ENCODE data around the gene P2RY8.
"Not testable (repeated sequence)": the region's sequence is repeated elsewhere in the genome, so short reads cannot be mapped to it uniquely, and the experiment has no call there.

P2RY8 gene

DNA sequence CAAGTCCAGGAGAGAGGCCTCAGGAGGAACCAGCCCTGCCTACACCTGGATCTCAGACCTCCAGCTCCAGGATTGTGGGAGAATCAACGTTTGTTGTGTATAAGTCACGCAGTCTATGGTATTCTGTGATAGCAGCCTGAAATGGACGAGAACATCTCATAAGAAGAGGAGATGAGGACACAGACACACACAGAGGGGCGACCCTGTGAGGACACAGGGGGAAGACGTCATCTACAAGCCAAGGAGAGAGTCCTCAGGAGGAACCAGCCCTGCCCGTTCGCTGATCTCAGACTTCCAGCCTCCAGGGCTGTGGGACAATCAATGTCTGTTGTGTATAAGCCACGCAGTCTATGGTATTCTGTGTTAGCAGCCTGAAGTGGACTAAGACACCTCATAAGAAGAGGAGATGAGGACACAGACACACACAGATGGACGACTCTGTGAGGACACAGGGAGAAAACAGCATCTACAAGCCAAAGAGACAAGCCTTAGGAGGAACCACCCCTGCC, 20.3 kb downstream of the P2RY8 start:
- FAIRE-seq, result no peak

DNA sequence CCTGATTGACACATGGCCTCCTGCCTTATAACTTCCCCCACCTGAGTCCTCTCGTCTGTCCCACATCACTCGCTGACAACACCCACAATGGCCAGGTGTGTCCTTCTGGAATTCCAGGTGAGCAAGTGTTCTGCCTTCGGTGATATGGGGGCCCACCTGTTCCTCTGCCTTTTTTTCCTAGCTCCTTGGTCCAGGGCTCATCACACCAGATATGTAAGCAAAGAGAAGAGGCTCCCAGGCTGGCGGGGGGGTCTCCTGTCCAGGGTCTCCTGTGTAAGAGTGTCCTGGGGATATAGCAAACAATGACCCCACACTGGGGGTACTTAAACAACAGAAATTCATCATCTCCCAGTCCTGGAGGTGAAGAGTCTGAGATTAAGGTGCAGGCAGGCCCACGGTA, 25.2 kb downstream of the P2RY8 start:
- no peak for FAIRE-seq

DNA sequence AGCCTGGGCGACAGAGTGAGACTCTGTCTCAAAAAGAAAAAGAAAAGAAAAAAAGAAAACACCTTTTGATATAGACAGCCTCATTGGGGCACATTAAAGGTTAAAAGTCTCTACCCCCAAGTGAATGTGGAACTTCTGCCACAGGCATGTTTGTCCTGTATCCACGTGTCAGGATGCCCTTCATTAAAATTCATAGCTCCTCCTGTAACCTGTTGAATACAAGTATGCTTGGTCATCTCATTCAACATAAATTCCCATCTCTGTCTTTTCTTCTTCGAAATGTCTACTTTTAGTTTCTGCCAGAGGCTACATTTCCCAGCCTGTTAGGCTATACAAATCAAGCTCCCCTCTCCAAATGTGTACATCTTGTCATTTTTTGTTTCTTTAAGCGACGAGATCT, 25.8 kb downstream of the P2RY8 start:
- FAIRE-seq, result no peak

DNA sequence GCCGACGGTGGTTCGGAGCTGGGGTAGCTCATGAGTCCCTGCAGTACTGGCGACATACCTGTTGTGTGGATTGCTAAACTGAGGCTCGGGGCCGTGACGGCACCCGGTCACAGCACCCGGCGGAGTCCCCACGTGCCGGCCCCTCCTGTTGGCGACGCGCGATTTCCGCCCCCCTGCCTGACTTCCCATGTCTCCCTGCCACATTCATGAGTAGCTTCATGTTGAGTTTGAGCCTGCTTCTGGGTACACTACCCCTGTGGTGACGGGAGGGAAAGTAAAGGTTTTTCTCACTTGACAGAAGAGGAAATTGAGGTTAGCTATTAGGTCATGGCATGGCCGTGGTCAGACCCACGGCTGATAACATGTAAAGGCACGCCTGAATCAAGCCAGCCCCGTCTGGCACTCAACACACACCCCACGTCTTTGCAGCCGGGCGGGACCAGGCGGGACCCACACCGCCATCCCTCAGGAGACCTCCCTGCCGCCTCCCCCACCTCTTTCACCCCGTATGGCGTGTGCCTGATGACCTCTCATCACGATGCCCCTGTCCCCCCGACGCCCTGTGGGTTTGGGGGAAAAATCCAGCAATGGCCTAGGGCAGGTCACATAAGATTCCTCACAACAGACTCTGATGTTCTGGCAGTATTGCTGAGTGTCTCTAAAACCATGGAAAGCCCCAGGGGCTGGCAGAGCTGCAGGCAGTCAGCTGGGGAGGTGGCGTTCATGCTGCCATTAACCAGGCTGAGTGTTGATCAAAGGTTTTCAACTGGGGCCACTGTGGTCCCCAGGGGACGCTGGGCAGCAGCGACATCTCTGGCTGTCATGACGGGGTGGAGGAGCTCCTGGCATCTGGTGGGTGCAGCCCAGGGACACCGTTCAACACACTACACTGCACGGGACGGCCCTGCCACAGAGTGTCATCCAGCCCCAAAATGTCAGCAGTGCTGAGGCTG, 29.2 kb downstream of the P2RY8 start:
- FAIRE-seq, result no peak

DNA sequence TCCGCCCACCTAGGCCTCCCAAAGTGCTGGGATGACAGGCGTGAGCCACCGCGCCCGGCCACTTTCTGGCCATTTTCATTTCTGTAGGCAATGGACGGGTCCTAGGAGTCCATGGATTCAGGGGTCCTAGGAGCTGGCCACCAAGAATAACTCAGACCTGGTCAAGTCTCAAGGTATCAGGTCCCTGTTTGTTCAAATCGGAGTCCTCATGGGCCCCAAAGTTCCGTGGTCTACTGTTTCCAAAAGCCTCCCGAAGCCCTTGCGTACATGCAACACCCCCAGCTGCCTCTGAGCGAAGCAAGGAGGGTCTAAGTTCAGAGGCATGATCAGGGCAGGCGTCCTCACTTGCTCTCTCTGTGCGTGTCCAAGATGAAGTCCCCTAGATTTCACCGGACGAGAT, 30.1 kb downstream of the P2RY8 start:
- FAIRE-seq, result no peak

DNA sequence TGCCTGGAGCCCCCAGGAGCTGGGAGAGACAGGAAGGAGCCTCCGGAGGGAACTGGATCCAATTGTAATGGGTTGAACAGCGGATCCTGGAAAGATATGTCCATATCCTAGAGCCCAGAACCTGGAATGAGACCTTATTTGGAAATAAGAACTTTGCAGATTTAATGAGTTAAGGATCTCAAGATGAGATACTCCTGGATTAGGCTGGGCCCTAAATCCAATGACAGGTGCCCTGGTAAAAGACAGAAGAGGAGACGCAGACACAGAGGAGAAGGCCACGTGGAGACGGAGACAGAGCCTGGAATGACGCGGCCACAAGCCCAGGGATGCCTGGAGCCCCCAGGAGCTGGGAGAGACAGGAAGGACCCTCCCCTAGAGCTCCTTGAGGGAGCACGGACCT, 34.1 kb downstream of the P2RY8 start:
- FAIRE-seq, result no peak

DNA sequence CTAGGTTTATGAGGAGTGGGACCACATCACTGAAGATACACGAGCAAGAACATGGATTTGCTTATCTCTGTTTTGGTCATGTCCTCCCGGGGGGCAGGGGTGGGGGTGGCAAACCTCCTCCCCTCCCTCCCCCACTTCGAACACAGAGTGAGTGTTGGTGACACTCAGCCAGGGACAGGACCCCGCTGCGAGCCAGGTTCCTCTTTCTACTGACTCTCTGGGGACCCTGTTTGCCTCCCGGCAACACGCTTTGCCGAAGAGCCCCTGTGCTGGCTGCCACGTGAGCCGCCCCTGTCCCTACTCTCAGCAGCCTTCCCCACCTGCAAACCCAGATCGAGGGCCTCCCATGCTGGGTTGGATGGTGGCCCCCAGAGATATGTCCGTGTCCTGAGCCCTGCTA, 34.7 kb downstream of the P2RY8 start:
- no peak for FAIRE-seq

DNA sequence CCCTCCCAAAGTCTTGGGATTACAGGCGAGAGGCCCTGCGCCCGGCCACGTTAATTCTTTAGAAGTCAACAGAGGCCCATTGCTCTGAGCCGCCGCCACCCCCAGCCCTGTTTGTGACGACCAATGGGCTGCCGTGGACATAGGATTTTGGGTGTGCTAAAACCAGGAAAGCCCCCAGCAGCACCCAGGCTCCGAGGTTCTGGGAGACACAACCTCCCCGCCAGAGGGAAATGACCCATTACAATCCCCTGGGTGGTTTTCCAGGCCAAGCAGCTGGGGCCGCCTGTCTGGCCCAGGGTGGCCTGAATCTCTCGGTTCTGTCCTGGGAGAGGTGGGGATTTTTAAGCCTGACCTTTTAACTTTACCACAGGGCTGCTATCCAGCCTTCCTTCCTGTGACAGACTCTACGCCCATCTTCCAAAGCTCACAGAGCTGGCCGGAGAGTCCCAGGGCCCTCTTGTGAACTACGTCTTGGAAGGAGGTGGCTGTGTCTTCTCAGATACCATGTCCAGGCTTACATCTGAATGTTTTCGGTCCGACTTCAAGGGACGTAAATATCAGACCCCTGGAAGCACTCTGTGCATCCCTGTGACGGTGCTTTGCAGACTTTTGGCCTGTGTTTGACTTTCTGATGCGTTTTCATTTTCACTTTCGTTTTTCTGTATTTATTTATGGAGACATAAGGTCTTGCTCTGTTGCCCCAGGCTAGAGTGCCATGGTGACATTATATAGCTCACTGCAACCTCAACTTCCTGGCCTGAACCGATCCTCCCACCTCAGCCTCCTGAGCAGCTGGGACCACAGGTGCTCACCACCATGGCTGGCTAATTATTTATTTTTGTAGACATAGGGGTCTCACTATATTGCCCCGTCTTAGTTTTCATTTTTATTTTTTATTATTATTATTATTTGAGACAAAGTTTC, 36.0 kb downstream of the P2RY8 start:
- no peak for FAIRE-seq

DNA sequence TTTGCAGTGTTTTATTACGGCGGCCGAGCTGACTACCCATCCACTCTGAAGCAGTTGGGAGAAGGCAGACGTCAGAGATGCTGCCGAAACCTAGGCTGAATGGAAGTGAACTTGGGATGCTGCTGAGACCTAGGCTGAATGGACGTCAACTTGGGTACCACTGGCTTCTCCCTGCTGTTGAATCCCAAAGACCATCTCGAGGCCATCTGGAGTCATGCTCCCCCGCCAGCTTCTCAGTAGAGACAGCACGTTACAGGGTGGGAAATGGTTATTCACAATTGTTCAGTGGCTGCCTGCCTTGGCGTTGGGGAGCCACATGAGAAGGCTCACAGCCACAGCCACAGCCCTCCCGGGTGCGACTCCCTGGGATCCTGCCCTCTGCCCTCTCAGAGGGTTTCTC, 40.9 kb downstream of the P2RY8 start:
- no peak for FAIRE-seq

DNA sequence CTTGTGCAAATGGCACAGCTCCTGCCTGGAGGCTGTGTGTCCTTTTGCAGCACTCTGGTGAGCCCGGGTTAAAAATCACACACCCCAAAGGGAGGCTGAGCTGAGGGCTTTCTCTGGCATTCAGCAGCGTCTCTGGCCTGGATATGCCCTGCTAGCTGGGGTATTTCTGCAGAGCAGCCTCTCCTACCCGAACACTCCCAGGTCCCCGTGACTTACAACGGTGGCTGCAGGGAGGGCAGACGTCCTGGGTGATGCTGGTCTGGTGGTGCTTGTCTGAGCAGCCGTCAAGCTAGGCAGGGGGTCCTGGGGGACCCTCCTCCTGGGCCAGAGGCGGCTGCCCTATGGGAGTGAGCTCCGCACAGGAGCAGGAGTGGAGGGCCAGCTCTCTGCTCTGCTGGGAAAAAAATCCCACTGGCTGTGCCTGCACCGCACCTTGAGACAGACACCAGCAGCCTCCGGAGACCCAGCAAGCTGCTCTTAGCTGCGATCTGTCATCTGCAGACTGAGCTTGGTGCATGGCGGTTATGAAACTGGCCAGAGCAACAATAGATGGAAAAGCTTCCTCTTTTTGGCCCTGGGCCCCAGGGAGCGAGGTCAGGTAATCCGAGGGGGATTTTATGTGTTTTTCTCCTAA, 43.0 kb downstream of the P2RY8 start:
- FAIRE-seq, result no peak

DNA sequence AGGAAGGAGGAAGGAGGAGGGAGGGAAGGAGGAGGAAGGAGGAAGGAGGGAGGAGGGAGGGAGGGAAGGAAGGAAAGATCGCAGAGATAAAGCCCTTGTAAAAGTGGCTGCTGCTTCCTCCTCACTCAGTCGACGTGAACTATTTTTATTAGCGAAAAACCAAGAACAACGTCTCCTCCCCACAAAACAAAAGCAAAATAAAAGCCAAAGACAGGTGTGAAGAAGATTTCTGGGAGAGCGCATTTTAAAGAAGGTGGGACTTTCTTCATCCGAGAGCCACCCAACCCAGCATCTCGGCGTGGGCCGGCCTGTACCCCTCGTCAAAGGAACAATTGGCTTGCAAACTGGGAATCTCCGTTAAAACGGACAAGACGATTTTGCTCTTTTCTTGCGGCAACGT, 43.6 kb downstream of the P2RY8 start:
- FAIRE-seq, result no peak

DNA sequence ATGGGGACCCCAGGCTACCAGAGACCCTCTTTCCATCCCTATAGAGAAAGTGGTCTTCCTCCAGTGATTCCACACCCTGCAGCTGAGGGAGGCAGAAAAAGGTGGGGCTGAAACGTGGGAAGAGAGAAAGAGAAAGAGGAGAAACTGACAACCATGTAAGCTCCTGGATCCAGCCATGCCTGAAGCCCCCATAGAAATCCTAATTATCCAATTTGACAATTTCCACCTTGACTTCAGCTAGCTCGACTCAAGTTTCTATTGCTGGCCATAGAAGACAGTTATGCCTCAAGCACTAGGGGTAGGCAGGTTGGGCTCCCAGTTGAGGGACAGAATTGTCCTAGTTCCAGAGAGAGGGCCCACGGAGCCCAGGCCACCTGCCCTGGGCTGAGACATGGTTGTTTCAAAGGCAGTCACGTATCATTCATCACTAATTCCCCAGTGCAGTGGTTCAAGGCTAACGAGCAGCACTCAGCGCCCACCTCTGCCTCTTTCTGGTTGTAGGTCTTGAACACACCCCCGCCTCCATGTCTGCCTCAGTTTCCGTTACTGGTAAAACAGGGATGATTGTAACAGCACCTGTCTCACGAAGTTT, 44.5 kb downstream of the P2RY8 start:
- no peak for FAIRE-seq

DNA sequence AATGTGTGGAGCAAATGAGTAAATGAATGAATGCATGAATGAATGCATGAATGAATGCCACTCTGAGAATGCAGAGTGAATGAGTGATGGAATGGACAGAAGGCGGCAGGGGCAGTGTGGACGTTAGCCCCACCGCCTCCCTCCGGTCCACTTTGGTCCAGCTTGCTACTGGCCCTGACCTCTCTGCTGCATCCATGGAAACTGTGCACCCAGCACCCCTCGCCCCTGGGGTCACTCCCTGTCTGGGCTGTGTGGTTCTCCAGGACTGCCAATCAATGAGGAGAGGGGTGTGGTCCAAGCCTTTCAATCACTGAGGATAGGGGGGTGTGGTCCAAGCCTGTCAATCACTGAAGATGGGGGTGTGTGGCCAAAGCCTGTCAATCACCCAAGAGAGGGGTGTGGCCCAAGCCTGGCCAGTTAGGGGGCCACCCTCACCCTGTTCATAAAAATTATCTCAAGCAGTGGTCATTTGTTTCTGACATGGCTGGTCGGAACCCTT, 45.1 kb downstream of the P2RY8 start:
- FAIRE-seq, result no peak

DNA sequence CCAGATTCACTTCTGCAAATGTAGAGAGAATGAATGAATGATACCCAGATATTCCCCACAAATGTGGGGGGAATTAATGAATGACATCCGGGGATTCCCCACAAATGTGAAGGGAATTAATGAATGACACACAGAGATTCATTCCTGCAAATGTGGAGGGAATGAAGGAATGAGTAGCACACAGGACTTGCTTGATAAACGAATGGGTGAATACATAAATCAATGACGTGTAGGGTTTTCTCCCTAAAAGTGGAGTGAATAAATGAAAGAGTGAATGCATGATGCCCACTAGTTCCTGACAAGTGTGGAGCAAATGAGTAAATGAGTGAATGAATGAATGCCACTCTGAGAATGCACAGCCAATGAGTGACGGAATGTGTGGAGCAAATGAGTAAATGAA, 45.7 kb downstream of the P2RY8 start:
- not testable (repeated sequence) for FAIRE-seq

DNA sequence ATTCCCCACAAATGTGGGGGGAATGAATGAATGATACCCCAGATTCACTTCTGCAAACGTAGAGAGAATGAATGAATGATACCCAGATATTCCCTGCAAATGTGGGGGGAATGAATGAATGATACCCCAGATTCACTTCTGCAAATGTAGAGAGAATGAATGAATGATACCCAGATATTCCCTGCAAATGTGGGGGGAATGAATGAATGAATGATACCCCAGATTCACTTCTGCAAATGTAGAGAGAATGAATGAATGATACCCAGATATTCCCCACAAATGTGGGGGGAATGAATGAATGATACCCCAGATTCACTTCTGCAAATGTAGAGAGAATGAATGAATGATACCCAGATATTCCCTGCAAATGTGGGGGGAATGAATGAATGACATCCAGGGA, 46.3 kb downstream of the P2RY8 start:
- not testable (repeated sequence) for FAIRE-seq

DNA sequence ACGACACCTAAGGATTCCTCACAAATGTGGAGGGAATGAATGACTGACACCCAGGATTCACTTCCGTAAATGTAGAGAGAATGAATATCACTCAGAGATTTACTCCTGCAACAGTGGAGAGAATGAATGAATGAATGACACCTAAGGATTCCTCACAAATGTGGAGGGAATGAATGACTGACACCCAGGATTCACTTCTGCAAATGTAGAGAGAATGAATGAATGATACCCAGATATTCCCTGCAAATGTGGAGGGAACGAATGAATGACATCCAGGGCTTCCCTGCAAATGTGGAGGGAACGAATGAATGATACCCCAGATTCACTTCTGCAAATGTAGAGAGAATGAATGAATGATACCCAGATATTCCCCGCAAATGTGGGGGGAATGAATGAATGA, 47.6 kb downstream of the P2RY8 start:
- not testable (repeated sequence) for FAIRE-seq

DNA sequence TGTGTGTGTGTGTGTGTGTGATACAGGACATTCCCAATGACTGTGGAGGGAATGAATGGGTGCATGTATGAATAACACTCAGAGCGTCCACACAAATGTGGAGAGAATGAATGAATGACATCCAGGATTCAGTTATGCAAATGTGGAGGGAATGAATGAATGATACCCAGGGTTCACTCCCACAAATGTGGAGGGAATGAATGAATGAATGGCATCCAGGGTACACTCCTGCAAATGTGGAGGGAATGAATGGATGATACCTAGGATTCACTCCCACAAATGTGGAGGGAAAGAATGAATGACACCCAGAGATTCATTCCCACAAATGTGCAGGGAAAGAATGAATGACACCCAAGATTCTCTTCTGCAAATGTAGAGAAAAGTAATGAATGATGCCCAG, 48.2 kb downstream of the P2RY8 start:
- no peak for FAIRE-seq

DNA sequence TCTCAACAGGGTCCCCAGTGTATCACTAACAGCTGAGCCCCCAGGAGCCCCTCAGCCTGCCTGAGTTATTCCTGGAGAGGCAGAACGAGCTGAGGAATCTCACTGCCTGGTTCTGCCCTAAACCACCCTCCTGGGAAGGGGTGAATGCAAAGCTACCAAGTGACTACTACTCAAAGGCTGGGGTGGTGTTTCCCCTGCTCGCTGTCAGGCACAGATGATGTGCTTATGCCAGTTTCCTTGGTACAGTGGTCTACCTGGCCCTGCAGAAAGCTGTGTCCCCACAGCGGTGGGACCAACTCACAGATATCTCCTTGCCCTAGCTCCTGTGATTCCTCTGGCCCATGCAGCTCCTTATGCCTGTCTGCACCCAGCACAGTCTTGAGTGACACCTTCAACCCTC, 48.8 kb downstream of the P2RY8 start:
- no peak for FAIRE-seq

DNA sequence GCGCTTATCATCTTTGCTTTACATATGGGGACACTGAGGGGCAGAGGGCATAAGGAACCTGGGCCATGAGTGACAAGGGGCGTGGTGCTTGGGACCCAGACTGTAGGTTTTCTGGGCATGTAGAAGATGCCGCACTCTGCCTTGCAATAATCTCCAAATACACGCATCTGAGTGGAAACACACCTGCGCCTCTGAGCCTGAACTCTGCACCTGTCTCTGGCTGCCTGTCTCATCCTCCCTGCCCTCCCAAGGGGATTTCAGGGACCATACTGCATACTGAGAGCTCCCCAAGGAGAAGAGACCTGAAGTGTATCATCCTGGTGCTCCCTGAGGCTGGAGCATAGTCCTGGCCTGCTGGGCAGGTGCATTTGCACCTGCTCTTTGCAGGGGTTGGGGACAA, 49.6 kb downstream of the P2RY8 start:
- FAIRE-seq, result no peak

DNA sequence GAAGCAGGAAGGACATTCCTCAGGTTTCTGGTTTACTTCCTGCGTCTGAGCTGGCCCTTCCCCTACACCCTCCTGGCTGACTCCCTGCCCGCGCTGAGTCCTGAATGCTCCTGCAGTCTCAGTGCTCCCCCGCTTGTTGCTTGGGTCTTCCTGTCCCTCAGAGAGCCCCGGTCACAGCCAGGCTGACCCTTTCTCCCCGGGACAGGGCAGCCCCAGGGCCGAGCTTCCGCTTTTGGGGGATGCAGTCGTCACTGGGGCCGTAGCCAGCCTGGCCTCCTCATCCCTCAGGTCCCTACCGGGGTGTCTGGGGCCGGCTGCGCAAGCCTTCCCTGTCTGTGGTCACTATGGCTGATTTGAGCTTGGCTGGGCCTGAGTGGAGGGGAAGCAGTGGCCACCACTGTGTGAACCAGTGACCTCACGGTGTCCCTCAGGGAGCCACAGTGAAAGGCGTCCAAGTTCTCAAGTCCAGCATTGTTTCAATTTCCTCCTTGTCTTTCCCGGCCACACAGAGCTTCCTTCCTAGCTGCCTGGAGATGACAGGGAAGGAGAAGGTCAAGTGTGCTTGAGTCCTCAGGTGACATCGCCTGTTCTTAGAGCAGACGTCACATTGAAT, 50.1 kb downstream of the P2RY8 start:
- FAIRE-seq, result no peak

DNA sequence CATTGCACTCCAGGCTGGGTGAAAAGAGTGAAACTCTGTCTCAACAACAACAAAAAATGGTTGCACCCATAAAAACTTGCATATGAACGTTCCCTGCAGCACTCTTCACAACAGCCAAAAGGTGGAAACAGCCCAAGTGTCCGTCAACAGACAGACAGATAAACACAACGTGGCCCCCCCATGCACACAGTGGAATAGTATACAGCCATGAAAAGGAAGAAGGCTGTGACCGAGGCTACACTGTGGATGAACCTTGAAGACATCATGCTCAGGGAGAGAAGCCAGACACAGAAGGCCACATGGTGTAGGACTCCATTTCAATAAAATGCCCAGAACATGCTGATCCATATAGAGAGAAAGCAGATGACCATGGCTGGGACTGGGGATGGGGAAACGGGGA, 50.8 kb downstream of the P2RY8 start:
- FAIRE-seq, result no peak

DNA sequence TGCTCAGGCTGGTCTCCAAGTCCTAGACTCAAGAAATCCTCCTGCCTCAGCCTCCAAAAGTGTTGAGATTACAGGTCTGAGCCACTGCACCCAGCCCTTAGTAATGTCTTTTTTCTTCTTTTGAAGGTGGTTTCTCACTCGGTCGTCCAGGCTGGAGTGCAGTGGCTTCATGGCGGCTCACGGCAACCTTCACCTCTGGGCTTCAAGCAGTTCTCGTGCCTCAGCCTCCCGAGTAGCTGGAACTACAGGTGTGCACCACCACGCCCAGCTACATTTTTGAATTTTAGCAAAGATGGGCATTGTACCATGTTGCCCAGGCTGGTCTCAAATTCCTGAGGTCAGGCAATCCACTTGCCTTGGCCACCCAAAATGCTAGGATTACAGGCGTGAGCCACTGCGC, 52.0 kb downstream of the P2RY8 start:
- no peak for FAIRE-seq
